GM18526 (cell line): ENCODE measurements around the gene FOCAD.

ENCODE experiments used
- POLR2A ChIP-seq: IDR thresholded peaks from 3 replicates; pipeline ENCODE4 v1.6.1; 2011; ENCODE audit not compliant: insufficient read length; ENCODE audit errors: extremely low read depth

Gene FOCAD

GRCh38 chr9:20863945-20864344 is 179.9 kb downstream of the FOCAD start:
- no peak for TF ChIP-seq POLR2A

- TF ChIP-seq POLR2A = no peak
Observed at GRCh38 chr9:20865347-20865746, 181.3 kb downstream of the FOCAD start.

- TF ChIP-seq POLR2A = no peak
Observed at GRCh38 chr9:20870115-20870514, 186.1 kb downstream of the FOCAD start.

- TF ChIP-seq POLR2A = no peak
Observed at GRCh38 chr9:20872340-20872977, 188.4 kb downstream of the FOCAD start.

- TF ChIP-seq POLR2A = no peak
Observed at GRCh38 chr9:20873240-20873865, 189.3 kb downstream of the FOCAD start.

- no peak for TF ChIP-seq POLR2A
Observed at GRCh38 chr9:20880271-20880670, 196.2 kb downstream of the FOCAD start.

- no peak for TF ChIP-seq POLR2A
Observed at GRCh38 chr9:20880675-20881074, 196.6 kb downstream of the FOCAD start.

GRCh38 chr9:20884985-20885593 is 201.0 kb downstream of the FOCAD start:
- TF ChIP-seq POLR2A = no peak

- no peak for TF ChIP-seq POLR2A
Observed at GRCh38 chr9:20898885-20899554, 215.0 kb downstream of the FOCAD start.

- TF ChIP-seq POLR2A = no peak
Observed at GRCh38 chr9:20903212-20903611, 219.2 kb downstream of the FOCAD start.

GRCh38 chr9:20904995-20905394 is 220.9 kb downstream of the FOCAD start:
- TF ChIP-seq POLR2A = no peak

- no peak for TF ChIP-seq POLR2A
Observed at GRCh38 chr9:20906326-20906725, 222.3 kb downstream of the FOCAD start.

GRCh38 chr9:20908461-20908860 is 224.4 kb downstream of the FOCAD start:
- no peak for TF ChIP-seq POLR2A

- no peak for TF ChIP-seq POLR2A
Observed at GRCh38 chr9:20914556-20914955, 230.5 kb downstream of the FOCAD start.

- no peak for TF ChIP-seq POLR2A
Observed at GRCh38 chr9:20921362-20921761, 237.3 kb downstream of the FOCAD start.

GRCh38 chr9:20925256-20926045 is 241.4 kb downstream of the FOCAD start:
- TF ChIP-seq POLR2A = no peak

- no peak for TF ChIP-seq POLR2A
Observed at GRCh38 chr9:20929276-20929675, 245.2 kb downstream of the FOCAD start.
